ENCODE data around the gene GPR146.

Gene GPR146

DNA sequence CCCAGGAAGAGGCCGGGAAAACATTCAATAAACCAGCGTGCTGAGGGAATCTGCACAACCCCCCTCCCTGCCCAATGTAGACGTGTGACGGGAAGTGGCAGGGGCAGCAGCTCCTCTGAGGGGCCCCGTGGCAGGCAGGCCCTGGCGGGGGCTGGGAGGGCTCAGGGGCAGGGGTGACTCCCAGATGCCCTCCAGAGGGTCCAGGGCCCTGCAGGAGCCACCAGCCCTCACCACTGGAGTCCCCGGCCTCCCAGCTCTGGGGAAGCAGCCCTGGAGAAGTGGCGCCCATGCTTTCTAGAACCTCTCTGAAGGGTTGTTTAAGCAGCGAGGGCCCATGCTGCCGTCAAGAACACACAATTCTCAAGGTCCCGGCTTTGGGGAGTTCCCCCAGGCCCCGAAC lies 35.2 kb downstream of the GPR146 start:
- no peak for DNase-seq

DNA sequence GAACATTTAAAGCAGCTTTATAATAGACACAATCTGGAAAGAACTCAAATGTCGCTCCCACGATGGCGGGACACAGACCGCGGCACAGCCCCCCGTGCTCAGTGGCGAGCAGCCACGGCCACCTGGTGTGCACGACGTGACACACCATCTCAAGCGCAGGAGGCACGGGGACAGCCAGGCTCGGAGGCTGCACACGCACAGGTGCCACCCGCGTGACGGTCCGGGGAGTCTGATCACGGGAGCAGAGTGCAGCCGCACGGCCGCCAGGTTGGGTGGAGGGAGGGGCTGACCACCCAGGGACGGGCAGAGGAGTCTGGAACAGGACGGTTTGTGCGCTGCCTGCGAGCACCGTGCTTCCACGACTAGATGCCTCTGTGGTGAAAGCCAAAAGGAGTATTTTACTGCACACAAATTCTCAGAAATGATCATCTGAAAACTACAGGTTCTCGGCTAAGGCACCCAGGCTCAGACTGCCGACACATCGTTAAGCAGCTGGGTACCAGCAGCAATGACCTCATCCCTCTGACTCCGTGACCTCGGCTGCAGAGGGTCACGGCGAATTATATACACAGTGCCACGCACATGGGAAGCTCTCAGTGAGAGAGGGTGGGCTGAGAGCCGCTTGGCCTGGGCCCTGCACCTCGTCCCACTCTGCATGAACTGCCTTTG lies 36.0 kb downstream of the GPR146 start:
- no peak for DNase-seq

DNA sequence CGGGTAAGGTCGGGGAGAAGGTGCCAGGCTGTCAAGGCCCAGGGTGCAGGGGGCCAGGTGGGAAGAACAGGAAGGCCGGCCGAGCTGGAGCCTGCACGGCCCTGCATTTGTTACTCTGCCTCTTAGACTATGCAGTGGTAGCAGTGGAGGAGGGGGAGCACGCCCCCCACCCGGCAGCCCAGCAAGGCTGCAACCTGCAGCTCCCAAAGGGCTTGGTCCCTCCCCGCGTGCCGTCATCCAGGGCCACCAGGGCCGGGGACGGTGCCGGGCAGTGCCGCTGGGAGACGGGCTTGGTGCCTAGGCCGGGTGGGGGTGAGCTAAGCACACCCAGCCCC lies 36.5 kb downstream of the GPR146 start:
- DNase-seq = no peak

DNA sequence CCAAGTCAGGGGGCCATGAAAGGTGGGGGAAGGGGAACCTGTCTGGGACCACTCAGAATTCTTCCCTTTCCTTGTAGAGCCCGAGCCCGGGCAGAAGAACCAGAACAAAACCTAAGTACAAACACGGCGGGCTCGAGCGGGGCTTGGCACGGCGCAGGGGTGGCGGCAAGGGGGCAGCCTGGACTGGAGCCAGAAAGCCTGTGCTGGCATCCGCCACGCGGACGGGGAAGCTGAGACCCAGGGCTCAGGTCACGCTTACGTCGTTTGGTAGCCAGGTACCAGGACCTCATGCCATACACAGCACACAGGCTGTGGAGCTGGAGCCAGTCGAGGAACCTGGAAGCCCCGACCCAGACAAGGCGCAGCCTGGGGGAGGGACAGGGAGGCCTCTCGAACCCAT lies 37.0 kb downstream of the GPR146 start:
- DNase-seq = no peak

DNA sequence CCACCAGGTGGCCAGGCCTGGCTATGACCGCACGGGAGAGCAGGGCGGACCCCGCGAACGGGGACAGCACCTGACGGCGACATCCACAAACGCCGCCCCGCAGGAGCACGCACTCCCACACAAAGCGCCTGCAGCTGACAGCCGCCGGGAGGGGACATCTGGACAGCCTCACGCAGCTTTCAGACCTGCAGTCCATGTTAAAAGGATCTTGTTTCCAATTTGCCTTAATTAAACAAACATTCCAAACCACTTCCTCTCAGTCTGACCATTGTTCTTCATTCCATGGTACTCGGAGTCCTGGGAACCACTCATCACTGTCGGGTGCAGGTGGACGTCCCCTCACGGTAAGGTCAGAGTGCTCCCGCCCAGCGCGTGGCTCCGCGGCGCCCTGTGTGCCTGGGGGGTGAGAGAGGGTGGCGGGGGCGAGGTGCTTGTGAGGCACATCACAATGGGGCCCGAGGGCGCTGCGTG lies 37.6 kb downstream of the GPR146 start:
- no peak for DNase-seq

DNA sequence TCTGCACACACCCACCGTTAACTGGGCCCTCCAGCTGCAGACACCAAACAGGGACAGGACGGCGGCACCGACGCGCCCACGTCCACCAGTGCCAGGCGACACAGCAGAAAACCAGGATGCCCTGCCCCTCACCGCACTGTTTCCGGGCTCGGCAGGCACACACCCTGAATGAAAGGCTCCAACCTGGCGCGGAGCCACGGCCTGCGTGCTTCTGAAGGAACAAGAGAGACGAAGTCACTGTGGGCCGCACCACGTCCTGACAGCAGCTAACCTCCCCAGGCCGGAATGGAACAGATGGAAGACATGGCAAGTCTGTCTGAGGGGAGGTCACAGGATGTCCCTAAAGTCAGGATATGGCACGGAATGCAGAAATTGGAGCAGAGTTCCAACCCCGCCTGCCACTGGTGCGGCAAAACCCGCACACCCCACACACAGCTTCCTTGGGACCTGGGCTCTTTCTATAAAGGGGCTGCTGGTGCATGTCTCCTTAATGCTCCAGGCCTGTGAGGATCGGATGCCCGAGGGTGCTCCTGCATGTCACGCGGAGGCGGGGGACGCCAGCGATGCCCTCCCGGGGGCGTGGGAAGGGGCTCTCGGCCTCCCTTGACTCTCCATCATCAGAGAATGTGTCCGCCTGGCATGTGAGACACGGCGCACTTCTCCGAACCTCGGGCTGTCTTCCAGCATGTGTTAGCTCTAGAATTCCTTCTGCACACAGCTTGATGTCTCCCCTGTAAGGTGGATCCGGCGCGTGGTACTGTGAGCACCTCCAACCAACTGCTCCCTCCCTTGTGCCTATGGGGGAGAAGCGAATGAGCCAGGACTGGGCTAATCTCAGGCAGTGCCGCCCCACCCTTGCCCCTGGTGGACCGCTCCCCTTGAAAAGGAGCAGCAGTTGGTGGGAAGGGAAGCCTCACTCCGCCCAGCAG lies 39.6 kb downstream of the GPR146 start:
- DNase-seq = no peak

DNA sequence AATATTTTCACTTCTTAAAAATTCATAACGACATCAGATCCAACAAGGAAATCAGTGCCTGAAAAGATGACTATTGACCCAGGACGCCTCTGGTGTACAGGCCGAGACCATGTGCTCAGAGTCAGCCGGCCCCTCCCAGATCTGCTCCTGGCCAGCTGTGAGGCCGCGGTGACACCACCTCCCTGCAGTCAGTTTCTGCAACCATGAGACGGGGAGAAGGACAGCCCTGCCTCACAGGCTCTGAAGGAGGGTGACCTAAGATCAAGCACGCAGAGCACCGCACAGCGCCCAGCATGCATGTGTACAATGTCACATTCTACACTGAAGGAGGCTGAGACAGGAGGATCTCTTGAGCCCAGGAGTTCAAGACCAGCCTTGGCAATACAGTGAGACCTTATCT lies 40.9 kb downstream of the GPR146 start:
- DNase-seq = no peak

DNA sequence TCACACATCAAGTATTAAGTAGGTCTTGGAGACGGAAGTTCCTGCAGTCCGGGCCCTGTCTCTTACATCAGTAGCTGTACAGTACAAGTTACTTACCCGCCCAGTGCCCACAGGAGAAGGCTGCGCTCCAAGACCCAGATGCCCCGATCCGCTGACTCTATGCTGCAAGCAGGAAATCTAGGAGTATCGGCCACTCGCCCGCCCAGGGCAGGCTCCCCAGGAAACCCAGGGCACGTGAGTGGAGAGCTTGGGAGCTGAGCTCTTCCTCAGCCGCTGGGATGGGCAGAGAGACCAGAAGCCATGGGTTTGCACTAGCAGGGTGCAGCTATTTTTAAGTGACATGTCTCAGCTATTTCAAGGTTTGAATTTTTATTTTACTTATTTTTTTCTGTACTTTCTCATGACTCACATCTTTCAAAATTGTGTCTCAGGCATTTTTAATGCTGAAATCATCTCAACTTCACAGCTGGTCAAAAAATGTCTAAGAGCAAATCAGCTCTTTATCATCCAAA lies 41.6 kb downstream of the GPR146 start:
- no peak for DNase-seq

- DNase-seq = peak; percentile 73
Observed at GRCh38 chr7:1086588-1087464, 42.5 kb downstream of the GPR146 start.

DNA sequence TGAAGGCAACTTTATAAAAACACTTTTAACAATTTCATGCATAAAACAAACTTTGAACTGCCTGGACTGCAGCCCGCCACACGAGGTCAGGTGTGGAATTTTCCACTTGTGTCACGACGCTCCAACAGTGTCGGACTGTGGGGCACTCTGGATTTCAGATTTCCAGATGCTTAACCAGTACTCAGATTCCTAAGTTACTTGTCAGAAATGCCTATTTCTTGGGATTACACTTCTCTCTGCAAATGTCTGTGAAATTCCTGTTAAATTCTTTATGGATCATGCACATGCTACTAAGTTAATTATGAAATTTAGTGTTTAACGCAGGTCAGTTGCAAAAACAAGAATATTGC lies 43.1 kb downstream of the GPR146 start:
- DNase-seq = no peak

DNA sequence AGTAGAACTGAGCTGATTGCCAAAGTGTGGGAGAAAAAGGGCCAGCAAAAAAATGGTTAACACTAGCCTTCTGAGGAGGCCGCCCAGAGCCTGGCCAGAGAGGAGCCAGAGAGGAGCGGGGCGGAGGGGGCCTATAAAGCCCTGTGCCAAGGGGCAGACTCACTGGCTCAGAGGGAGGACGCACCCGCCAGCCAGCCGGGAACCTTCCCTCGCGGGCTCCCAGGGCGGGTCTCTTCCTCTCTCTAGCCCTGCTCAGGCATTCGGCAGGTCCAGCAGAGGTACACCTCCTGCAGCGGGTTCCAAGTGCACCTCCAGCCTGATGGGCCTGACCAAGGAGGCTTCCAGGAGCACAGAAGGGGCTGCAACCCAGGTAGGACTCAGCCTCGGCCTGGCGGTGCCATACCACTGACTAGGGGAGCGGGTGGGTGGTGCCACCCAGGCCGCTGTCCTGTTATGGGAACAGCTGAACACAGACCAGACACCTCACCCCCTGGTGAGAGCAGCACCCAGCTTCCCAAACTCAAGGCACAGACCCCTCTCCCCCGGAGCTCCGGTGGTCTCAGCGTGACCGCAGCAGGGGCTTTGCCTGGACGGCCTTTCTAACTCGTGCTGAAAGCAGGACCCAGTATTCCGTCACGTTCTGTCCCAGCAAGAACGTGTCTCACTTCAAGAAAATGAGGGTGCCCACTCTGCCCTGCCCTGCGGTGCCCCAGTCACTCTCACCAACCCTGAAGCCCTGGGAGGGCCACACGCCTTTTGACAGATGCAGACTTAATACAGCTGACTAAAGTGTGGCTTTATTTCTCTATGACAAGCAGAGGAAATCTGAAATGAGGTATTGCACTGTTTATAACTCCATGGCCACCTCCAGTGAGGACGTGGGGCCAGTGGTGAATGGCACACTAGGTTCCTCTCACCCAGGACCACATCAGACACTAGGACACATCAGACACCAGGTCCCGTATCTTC lies 43.9 kb downstream of the GPR146 start, which contains the start of gene GPER1:
TSS of gene GPER1 (plus strand) at position 162 of the 969 bp plus-strand sequence. CDS start 3,616 bp downstream, outside the sequence.
- DNase-seq = no peak

DNA sequence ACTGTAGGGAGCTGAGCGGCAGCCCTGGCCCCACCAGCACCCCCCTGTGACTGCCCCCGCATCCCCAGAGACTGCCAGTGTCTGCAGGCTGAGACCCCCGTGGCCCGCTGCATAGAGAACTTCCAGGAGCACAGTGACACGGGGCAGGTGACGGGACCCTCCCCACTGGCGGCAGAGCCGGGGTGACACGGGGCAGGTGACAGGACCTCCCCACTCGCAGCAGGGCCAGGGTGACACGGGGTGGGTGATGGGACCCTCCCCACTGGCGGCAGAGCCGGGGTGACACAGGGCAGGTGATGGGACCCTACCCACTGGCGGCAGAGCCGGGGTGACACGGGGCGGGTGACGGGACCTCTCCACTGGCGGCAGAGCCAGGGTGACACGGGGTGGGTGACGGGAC lies 45.9 kb downstream of the GPR146 start:
- no peak for DNase-seq

DNA sequence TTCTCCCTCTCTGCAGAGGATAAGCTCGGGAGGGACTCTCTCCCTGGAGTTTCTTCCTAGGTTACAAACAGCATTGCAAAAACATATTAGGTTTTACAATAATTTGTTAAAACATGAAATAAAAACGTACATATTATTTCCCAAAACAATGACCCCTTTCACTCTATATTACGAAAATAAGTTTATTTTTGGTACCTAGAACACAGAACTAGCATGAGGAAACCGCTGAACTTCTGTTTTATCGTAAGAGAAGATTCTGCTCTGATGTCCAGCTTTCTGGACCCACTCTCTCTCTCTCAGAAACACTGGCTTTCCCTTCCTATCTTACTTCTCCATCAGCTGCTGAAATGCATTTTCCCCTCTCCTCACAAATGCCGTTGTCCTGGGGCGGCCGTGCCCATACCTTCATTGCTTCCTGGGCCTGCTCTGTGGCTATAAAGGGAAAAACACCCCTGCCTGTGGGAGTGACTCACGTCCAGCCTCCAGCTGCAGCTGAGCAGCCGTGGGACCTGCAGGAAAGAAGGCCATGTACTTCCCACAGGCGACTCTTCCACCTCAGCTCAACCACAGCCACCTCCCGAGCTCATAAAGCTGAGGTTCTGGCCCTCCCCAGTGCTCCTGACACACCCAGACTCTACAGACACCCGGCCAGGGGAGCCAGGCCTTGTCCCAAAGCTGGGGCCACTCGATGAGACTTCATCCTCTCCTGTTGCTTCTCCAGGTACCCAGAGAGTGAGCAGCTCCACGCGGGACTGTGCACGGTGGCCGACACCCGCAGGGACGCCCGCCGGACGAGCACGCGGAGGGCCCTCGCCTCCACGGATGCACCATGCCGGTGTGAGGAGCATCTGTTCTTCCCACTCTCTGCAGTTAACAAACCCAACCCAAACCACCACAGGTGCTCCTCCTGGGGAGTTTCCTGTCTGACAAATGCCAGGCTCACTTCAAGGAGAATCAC lies 46.6 kb downstream of the GPR146 start:
- no peak for DNase-seq

- DNase-seq = no peak
Observed at GRCh38 chr7:1091644-1092027, 47.3 kb downstream of the GPR146 start.

DNA sequence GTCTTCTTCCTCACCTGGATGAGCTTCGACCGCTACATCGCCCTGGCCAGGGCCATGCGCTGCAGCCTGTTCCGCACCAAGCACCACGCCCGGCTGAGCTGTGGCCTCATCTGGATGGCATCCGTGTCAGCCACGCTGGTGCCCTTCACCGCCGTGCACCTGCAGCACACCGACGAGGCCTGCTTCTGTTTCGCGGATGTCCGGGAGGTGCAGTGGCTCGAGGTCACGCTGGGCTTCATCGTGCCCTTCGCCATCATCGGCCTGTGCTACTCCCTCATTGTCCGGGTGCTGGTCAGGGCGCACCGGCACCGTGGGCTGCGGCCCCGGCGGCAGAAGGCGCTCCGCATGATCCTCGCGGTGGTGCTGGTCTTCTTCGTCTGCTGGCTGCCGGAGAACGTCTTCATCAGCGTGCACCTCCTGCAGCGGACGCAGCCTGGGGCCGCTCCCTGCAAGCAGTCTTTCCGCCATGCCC lies 47.9 kb downstream of the GPR146 start:
- no peak for DNase-seq

GRCh38 chr7:1092806-1093501 lies 48.6 kb downstream of the GPR146 start:
- DNase-seq = no peak

DNA sequence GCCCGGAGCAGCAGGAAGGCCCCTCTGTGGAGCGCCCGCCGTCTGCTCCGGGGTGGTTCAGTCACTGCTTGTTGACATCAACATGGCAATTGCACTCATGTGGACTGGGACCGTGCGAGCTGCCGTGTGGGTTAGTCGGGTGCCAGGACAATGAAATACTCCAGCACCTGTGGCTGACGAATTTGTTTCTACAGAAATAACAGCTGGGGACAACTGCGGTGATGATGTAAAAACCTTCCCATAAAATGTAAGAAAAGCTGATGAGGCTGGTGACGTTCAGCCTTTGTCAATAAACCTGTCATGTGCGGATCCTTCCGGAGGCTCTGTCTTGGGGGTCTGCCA lies 49.1 kb downstream of the GPR146 start:
- no peak for DNase-seq

DNA sequence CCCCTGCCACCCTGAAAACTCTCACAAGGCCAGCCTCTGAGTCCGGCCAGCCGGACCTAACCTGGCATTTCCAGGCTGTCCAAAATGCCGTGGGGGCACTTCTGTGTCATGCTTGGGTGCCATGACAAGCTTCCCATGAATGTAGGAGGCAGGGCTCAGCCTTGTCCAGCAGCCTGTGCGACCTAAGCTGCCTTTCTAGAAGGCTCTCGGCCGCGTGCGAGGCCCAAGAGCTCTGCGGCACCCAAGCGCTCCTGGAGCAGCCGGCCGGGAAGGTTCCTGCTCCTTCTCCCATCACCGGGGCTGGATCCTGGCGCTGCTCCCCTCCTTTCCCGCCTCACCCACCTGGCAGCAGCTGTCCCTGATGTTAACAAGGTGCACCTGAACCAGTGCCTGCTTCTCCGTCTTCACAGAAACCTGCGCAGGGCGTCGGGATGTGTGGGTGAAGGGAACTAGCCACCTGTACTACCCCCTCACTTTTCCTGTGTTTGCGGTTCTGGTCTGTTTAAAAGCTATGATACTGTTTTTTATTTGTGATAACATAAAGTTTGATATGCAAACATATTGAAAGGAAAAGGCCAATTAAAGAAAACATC lies 49.7 kb downstream of the GPR146 start:
- no peak for DNase-seq

DNA sequence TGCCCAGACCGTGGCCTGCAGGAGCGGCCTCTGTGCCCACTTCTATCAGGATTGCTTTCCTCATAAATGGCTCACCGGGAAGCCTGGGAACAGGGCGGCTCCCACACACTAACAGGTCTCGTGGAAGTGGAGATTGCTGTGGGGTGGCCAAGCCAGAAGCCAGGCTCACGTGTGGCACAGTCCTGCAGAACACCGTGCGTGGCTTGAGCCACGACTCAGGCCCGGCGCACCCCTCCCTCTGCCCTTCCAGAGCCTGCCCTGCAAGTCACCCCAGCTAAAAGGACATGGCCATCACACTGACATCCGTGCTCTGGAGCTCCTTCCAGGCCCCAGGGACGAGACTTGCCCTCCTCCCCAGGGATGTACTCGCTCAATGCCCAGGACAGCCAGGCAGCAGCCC lies 50.5 kb downstream of the GPR146 start:
- DNase-seq = no peak
